HCT116 (cell line): ENCODE data around the gene THAP11. TPM values are rescaled to one million over a fixed set of nuclear protein-coding genes. Genes with fewer than 3 reads are reported as not detected.

Source experiments
- CEBPB ChIP-seq: IDR thresholded peaks from 2 replicates; pipeline ENCODE4 v1.6.1; 2012; ENCODE audit warnings: low read depth
- EZH2phosphoT487 ChIP-seq: fragments of 200-600 bp; IDR thresholded peaks from 2 replicates; pipeline ENCODE4 v1.6.1; 2018; ENCODE audit warnings: antibody characterized with exemption, borderline replicate concordance
- POLR2AphosphoS5 ChIP-seq: IDR thresholded peaks from 2 replicates; pipeline ENCODE4 v1.6.1; 2011; ENCODE audit warnings: mild to moderate bottlenecking, low read depth, low read length, moderate library complexity
- RAD21 ChIP-seq: IDR thresholded peaks from 2 replicates; pipeline ENCODE4 v1.6.1; 2012; ENCODE audit warnings: low read depth, mild to moderate bottlenecking
- YY1 ChIP-seq: IDR thresholded peaks from 2 replicates; pipeline ENCODE4 v1.6.1; 2011; ENCODE audit warnings: low read length, low read depth, moderate library complexity, mild to moderate bottlenecking; ENCODE audit not compliant: insufficient replicate concordance; ENCODE audit errors: extremely low read depth
- ZFX ChIP-seq: fragments of 450-650 bp; IDR thresholded peaks from 2 replicates; pipeline ENCODE4 v1.6.1; 2017
- ZNF274 ChIP-seq: fragments of 200-500 bp; sonication (Bioruptor generic); IDR thresholded peaks from 2 replicates; pipeline ENCODE4 v1.6.1; 2014; ENCODE audit warnings: mild to moderate bottlenecking, low read depth, low read length, inconsistent platforms
- total RNA-seq: library from RNA; stranded (reverse); gene quantifications from one replicate; pipeline ENCODE4 v1.2.1, GENCODE V29; 2021; ENCODE audit not compliant: unreplicated experiment
- TF ChIP-seq, protein P1 (sequence below): IDR thresholded peaks from 2 replicates; pipeline ENCODE4 v1.6.1; 2011; ENCODE audit warnings: mild to moderate bottlenecking, low read length, moderate library complexity; ENCODE audit not compliant: insufficient replicate concordance; ENCODE audit errors: extremely low read depth
- TF ChIP-seq, protein P2 (sequence below): IDR thresholded peaks from 2 replicates; pipeline ENCODE4 v1.6.1; 2012; ENCODE audit warnings: low read depth

Gene THAP11
- total RNA-seq, 1 experiment from 2014 or later, result 25.4 TPM

GRCh38 chr16:67806428-67807147 is 35.5 kb upstream of the THAP11 start, which contains the start of the genes RANBP10 and TSNAXIP1 (continued):
- TF ChIP-seq EZH2phosphoT487 (no peak), ZNF274 (no peak), ZFX (no peak), RAD21 (no peak), YY1 (peak; percentile 95), CEBPB (no peak), POLR2AphosphoS5 (peak; percentile 96)
- TF ChIP-seq, protein P1, sequence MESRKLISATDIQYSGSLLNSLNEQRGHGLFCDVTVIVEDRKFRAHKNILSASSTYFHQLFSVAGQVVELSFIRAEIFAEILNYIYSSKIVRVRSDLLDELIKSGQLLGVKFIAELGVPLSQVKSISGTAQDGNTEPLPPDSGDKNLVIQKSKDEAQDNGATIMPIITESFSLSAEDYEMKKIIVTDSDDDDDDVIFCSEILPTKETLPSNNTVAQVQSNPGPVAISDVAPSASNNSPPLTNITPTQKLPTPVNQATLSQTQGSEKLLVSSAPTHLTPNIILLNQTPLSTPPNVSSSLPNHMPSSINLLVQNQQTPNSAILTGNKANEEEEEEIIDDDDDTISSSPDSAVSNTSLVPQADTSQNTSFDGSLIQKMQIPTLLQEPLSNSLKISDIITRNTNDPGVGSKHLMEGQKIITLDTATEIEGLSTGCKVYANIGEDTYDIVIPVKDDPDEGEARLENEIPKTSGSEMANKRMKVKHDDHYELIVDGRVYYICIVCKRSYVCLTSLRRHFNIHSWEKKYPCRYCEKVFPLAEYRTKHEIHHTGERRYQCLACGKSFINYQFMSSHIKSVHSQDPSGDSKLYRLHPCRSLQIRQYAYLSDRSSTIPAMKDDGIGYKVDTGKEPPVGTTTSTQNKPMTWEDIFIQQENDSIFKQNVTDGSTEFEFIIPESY, result no peak
- TF ChIP-seq, protein P2, sequence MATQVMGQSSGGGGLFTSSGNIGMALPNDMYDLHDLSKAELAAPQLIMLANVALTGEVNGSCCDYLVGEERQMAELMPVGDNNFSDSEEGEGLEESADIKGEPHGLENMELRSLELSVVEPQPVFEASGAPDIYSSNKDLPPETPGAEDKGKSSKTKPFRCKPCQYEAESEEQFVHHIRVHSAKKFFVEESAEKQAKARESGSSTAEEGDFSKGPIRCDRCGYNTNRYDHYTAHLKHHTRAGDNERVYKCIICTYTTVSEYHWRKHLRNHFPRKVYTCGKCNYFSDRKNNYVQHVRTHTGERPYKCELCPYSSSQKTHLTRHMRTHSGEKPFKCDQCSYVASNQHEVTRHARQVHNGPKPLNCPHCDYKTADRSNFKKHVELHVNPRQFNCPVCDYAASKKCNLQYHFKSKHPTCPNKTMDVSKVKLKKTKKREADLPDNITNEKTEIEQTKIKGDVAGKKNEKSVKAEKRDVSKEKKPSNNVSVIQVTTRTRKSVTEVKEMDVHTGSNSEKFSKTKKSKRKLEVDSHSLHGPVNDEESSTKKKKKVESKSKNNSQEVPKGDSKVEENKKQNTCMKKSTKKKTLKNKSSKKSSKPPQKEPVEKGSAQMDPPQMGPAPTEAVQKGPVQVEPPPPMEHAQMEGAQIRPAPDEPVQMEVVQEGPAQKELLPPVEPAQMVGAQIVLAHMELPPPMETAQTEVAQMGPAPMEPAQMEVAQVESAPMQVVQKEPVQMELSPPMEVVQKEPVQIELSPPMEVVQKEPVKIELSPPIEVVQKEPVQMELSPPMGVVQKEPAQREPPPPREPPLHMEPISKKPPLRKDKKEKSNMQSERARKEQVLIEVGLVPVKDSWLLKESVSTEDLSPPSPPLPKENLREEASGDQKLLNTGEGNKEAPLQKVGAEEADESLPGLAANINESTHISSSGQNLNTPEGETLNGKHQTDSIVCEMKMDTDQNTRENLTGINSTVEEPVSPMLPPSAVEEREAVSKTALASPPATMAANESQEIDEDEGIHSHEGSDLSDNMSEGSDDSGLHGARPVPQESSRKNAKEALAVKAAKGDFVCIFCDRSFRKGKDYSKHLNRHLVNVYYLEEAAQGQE, result no peak
- TF ChIP-seq, all 23 proteins: peak for 6
